GM12873 (cell line): ENCODE data around the gene CHST8.

Source experiments
- CTCF ChIP-seq: IDR thresholded peaks from 2 replicates; pipeline ENCODE4 v1.5.1; 2012; ENCODE audit warnings: low read depth, mild to moderate bottlenecking, moderate library complexity, low read length, control low read depth; ENCODE audit not compliant: insufficient read depth; ENCODE audit errors: missing control alignments

CHST8 gene

GRCh38 chr19:33664744-33665143 is 43.0 kb downstream of the CHST8 start:
- TF ChIP-seq CTCF = no peak

- no peak for TF ChIP-seq CTCF
These were observed 44.2 kb downstream of the CHST8 start for GRCh38 chr19:33665776-33666595.

GRCh38 chr19:33667141-33667650 is 45.4 kb downstream of the CHST8 start:
- no peak for TF ChIP-seq CTCF

DNA sequence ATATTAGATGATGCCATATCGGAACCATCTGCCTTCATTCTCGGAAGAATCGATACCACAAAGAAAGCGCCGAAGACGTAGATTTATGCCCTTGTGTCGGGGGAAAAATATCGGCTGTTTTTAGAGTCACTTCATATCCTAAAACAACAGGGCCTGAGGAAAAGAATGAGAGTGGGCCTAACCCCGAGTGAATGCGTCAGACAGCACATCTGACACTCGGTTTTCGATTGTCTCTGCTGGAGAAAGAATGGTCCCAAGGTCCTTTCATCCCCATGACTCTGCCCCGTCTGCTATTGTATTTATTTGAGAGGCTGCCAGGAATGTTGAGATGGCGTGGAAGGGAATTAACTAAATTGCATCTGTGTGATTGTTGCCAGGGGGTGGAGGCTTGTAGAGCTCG is 46.1 kb downstream of the CHST8 start:
- TF ChIP-seq CTCF = no peak

GRCh38 chr19:33668968-33669367 is 47.2 kb downstream of the CHST8 start:
- TF ChIP-seq CTCF = no peak

DNA sequence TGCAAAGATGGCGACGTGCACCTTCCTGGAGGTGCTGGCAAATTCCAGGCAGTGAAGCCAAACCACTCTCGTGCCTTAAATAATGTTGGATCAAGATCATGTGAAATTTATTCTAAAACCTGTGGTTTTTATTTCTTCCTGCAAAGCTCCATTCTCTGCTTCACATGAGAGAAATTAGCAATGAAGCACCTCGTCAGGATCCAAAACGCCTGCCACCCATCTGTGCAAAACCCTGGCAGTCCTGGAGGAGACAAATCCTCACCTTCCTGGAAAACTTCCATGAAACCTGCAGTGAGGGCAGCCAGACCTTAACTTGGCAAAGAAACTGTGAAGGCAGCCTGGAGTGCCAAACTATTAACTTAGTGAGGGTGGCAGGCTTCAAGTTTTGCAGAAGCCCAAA is 47.6 kb downstream of the CHST8 start:
- TF ChIP-seq CTCF = no peak

DNA sequence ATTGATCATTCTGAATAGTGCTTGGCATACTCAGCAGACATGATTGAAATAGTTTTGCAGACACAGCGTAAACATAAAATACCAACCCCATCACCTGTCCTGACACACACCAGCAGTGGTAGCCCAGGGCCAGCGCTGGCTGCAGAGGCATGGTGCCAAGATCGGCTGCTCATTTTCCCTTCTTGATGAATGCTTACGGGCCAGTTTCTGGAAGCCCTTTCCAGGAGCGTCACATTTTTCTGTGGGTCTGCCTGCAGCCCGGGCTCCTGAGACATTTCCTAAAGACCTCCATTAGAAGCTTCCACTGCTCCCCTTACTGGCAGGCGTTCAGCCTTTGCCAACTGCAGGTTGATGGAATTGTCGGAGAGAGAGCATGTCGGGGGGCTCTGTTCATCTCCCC is 48.6 kb downstream of the CHST8 start:
- no peak for TF ChIP-seq CTCF
